GM12878 (cell line): ENCODE measurements around the gene CCSER1. TPM values are rescaled to one million over a fixed set of nuclear protein-coding genes. Genes with fewer than 3 reads are reported as not detected.

ENCODE experiments used
- ATAC-seq: fragments of 200-7000 bp; cut with Tn5 transposase; 3 replicates; pipeline ENCODE4 v1.9.1; 2020; ENCODE audit warnings: mild to moderate bottlenecking, moderate library complexity
- BruUV-seq: library from RNA; stranded (reverse); fragments of 400-500 nt; replicated peaks from 2 replicates; lab custom pipeline; 2021; lab: Mats Ljungman, UMichigan
- CTCF ChIA-PET: fragments of 300-600 bp; sonication (Branson Sonifier 250); formaldehyde crosslinking; extraction: SDS; loops from one replicate; lab custom pipeline; 2021; ENCODE audit warnings: inconsistent platforms; lab: Yijun Ruan, JAX
- POLR2A ChIA-PET: fragments of 350-600 bp; formaldehyde crosslinking; extraction: SDS; loops from one replicate; lab custom pipeline; 2021; ENCODE audit warnings: inconsistent platforms; lab: Charles Lee
- RAD21 ChIA-PET: fragments of 300-600 bp; sonication (Branson Sonifier 250); formaldehyde crosslinking; loops from one replicate; lab custom pipeline; 2023; ENCODE audit warnings: antibody characterized with exemption; ENCODE audit not compliant: unreplicated experiment; lab: Charles Lee
- SMC1A ChIA-PET: fragments of 300-600 bp; sonication (Branson Sonifier 250); formaldehyde crosslinking; loops from one replicate; lab custom pipeline; 2023; ENCODE audit not compliant: unreplicated experiment, uncharacterized antibody; lab: Charles Lee
- DNase-seq: peaks from one replicate; pipeline ENCODE4 v3.0.0-alpha.2; 2011; ENCODE audit warnings: low read depth, low spot score
- FAIRE-seq: peaks from 3 replicates; lab custom pipeline; 2011; peaks lifted over from hg19 to GRCh38; lab: Jason Lieb, UNC
- H2AFZ ChIP-seq: 2 replicates; pipeline ENCODE4 v1.6.0; 2011; ENCODE audit warnings: low read depth, low read length, control low read depth; ENCODE audit not compliant: control insufficient read depth
- H3K27ac ChIP-seq: 2 replicates; pipeline ENCODE4 v1.5.1; 2011; ENCODE audit warnings: control low read depth; ENCODE audit not compliant: control insufficient read depth, insufficient read depth
- H3K27me3 ChIP-seq, 2 experiments: replicated peaks in 1 of 2; 2 replicates each; pipeline versions ENCODE4 v1.6.0 to v1.6.1; 2011; ENCODE audit warnings: low read length in 1 of 2; ENCODE audit not compliant: control insufficient read depth in 2 of 2, insufficient read depth in 2 of 2
- H3K36me3 ChIP-seq, 2 experiments: 2 replicates each; pipeline ENCODE4 v1.5.1; 2011; ENCODE audit warnings: low read length in 1 of 2; ENCODE audit not compliant: control insufficient read depth in 2 of 2, insufficient read depth in 2 of 2
- H3K4me1 ChIP-seq: 2 replicates; pipeline ENCODE4 v1.6.1; 2011; ENCODE audit warnings: mild to moderate bottlenecking, low read length, moderate library complexity, mixed read lengths; ENCODE audit not compliant: control insufficient read depth, insufficient read depth
- H3K4me2 ChIP-seq: 2 replicates; pipeline ENCODE4 v1.6.0; 2011; ENCODE audit warnings: control low read depth; ENCODE audit not compliant: control insufficient read depth, insufficient read depth
- H3K4me3 ChIP-seq: fragments of 200-600 bp; sonication (generic); 2 replicates; pipeline ENCODE4 v1.5.1; 2016
- H3K79me2 ChIP-seq: 2 replicates; pipeline ENCODE4 v1.6.0; 2011; ENCODE audit warnings: low read length; ENCODE audit not compliant: control insufficient read depth, insufficient read depth
- H3K9ac ChIP-seq: 2 replicates; pipeline ENCODE4 v1.8.0; 2011; ENCODE audit warnings: low read length, control low read depth, mixed read lengths; ENCODE audit not compliant: control insufficient read depth, insufficient read depth
- H3K9me3 ChIP-seq: replicated peaks from 3 replicates; pipeline ENCODE4 v1.5.1; 2011; ENCODE audit warnings: mild to moderate bottlenecking, low read length; ENCODE audit not compliant: control insufficient read depth, insufficient read depth
- H4K20me1 ChIP-seq: 2 replicates; pipeline ENCODE4 v1.6.0; 2011; ENCODE audit not compliant: control insufficient read depth, insufficient read depth
- BRCA1 ChIP-seq: IDR thresholded peaks from 2 replicates; pipeline ENCODE4 v1.6.1; 2011; ENCODE audit warnings: low read depth, low read length, improper control_type of control experiment
- E4F1 ChIP-seq: fragments of 450-650 bp; IDR thresholded peaks from 2 replicates; pipeline ENCODE4 v1.6.1; 2018; ENCODE audit warnings: borderline replicate concordance, mild to moderate bottlenecking; ENCODE audit not compliant: partially characterized antibody
- IRF3 ChIP-seq: fragments of 450-650 bp; IDR thresholded peaks from 2 replicates; pipeline ENCODE4 v1.6.1; 2014; ENCODE audit warnings: mild to moderate bottlenecking
- KLF5 ChIP-seq: fragments of 450-650 bp; IDR thresholded peaks from 2 replicates; pipeline ENCODE4 v1.6.1; 2014; ENCODE audit warnings: mild to moderate bottlenecking; ENCODE audit not compliant: partially characterized antibody
- NFYA ChIP-seq: IDR thresholded peaks from 2 replicates; pipeline ENCODE4 v1.6.1; 2011; ENCODE audit warnings: low read depth, mild to moderate bottlenecking, low read length, improper control_type of control experiment, borderline replicate concordance
- POLR2AphosphoS5 ChIP-seq: IDR thresholded peaks from 2 replicates; pipeline ENCODE4 v1.6.1; 2011; ENCODE audit warnings: mild to moderate bottlenecking, low read length, inconsistent platforms
- STAT3 ChIP-seq: IDR thresholded peaks from 2 replicates; pipeline ENCODE4 v1.6.1; 2011; ENCODE audit warnings: low read depth, low read length, improper control_type of control experiment
- TCF3 ChIP-seq: IDR thresholded peaks from 2 replicates; pipeline ENCODE4 v1.6.1; 2012; ENCODE audit warnings: low read depth, mild to moderate bottlenecking, low read length, borderline replicate concordance; ENCODE audit not compliant: insufficient read depth
- ZBTB11 ChIP-seq: fragments of 450-650 bp; formaldehyde crosslinking; IDR thresholded peaks from 2 replicates; pipeline ENCODE4 v1.5.0; 2022; ENCODE audit warnings: mild to moderate bottlenecking, missing genetic modification characterization
- ZSCAN29 ChIP-seq: fragments of 450-650 bp; IDR thresholded peaks from 2 replicates; pipeline ENCODE4 v1.6.1; 2017; ENCODE audit warnings: mild to moderate bottlenecking, moderate library complexity
- WGBS: methylation state at CpG from one replicate; pipeline ENCODE4 v1.1.6; 2016; ENCODE audit warnings: low lambda C conversion rate; ENCODE audit not compliant: insufficient replicate concordance, insufficient coverage; ENCODE audit errors: missing lambda C conversion rate; 5-methylcytosine and 5-hydroxymethylcytosine counted together
- in situ Hi-C: fragments of 300-500 bp; cut with MboI; formaldehyde crosslinking; loops from 9 replicates; pipeline ENCODE4 v1.14.3; 2018; ENCODE audit warnings: mixed read lengths
- intact Hi-C: fragments of 100-400 bp; cut with micrococcal nuclease; formaldehyde crosslinking; loops from one replicate; pipeline ENCODE4 v1.14.2; 2022; ENCODE audit not compliant: unreplicated experiment
- polyA plus RNA-seq, 11 experiments: library from polyadenylated mRNA; depleted of rRNA in 4 of 11; unstranded in 6 of 11; stranded (reverse) in 5 of 11; fragments of >200 nt; fragmentation: Nextera tagmentation in 4 of 11; fragmentation: Illumina TruSeq in 1 of 11; extraction: Ambion mirVana in 4 of 11; extraction: Trizol in 1 of 11; gene quantifications; 1 replicate in 1 of 11; 2 replicates in 10 of 11; pipeline versions ENCODE4 v1.2.1 to v1.2.3, GENCODE V29; 2011 to 2016; ENCODE audit warnings: inconsistent platforms in 2 of 11, missing spikeins in 2 of 11, low read depth in 1 of 11
- total RNA-seq, 4 experiments: library from RNA; depleted of rRNA in 3 of 4; stranded (reverse); fragments of >200 nt in 3 of 4; fragmentation: Illumina TruSeq in 1 of 4; extraction: Trizol in 1 of 4; gene quantifications; 2 replicates each; pipeline versions ENCODE4 v1.2.1 to v1.2.3, GENCODE V29; 2013 to 2021
- TF ChIP-seq, protein P1 (sequence below): fragments of 450-650 bp; IDR thresholded peaks from 2 replicates; pipeline ENCODE4 v1.6.1; 2016; ENCODE audit warnings: mild to moderate bottlenecking, moderate library complexity, borderline replicate concordance

CCSER1 gene
- total and polyA plus RNA-seq, 10 of the 15 experiments (the other 5 are each of a cell fraction or from before 2014, with no cell fraction given): 0.22 to 2.7 (median 1.0) TPM

DNA sequence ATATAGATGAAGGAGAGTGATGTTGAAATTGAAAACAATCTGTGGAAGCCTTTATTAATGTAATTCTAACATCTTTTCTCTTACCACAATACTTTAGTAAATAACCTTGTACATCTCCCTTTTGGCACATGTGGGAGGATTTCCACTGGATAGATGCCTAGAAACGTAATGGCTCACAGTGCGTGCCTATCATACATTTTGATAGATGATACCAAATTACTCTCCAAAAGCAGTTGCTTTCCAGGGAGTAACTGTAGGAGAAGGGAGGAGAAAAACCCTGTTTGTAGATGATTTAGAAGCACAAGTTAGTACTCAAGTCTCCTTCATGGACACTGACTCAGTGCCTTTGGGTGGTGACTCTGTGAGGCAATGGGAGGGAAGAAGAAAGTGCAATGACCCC, 476.3 kb downstream of the CCSER1 start (continued):
- TF ChIP-seq, protein P1, sequence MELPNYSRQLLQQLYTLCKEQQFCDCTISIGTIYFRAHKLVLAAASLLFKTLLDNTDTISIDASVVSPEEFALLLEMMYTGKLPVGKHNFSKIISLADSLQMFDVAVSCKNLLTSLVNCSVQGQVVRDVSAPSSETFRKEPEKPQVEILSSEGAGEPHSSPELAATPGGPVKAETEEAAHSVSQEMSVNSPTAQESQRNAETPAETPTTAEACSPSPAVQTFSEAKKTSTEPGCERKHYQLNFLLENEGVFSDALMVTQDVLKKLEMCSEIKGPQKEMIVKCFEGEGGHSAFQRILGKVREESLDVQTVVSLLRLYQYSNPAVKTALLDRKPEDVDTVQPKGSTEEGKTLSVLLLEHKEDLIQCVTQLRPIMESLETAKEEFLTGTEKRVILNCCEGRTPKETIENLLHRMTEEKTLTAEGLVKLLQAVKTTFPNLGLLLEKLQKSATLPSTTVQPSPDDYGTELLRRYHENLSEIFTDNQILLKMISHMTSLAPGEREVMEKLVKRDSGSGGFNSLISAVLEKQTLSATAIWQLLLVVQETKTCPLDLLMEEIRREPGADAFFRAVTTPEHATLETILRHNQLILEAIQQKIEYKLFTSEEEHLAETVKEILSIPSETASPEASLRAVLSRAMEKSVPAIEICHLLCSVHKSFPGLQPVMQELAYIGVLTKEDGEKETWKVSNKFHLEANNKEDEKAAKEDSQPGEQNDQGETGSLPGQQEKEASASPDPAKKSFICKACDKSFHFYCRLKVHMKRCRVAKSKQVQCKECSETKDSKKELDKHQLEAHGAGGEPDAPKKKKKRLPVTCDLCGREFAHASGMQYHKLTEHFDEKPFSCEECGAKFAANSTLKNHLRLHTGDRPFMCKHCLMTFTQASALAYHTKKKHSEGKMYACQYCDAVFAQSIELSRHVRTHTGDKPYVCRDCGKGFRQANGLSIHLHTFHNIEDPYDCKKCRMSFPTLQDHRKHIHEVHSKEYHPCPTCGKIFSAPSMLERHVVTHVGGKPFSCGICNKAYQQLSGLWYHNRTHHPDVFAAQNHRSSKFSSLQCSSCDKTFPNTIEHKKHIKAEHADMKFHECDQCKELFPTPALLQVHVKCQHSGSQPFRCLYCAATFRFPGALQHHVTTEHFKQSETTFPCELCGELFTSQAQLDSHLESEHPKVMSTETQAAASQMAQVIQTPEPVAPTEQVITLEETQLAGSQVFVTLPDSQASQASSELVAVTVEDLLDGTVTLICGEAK: no peak
- TF ChIP-seq IRF3 (no peak), ZSCAN29 (no peak), TCF3 (no peak)

DNA sequence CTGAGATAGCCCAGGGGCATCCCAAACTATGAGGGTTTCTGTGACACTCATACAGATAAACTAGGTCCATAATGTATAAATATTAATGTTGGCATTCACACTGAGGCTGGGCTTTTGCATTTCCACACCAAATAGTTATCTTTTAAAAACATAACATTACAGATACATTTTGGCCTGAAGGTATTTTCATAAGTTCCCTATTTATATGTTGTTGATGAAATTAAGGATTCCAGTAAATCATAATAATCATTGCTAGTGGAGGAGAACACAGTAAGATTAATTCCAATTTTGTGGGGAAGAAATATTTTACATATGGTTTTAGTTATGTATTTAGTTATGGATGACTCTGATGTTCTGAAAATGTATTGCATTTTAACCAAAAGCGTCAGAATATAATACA, 479.6 kb downstream of the CCSER1 start:
- no TSS peak for BruUV-seq
- RAD21 ChIA-PET: no interaction called here
- 0% methylated on average over 1 of the region's 1 CpG for WGBS
- no peaks in the 10 kb centered on the region for H4K20me1 ChIP-seq
- no peaks in the 10 kb centered on the region for H3K36me3 ChIP-seq
- H3K9me3 ChIP-seq: no peaks in the 10 kb centered on the region
- CTCF ChIA-PET: no interaction called here
- no peak overlapping the region for H2AFZ ChIP-seq
- POLR2A ChIA-PET: no interaction called here
- no peak overlapping the region for H3K9ac ChIP-seq
- H3K4me1 ChIP-seq: no peaks in the 10 kb centered on the region
- H3K4me3 ChIP-seq: no peak overlapping the region
- in situ Hi-C loops (no loop called here), intact Hi-C loops (no loop called here)
- ATAC-seq (no peak), FAIRE-seq (no peak), DNase-seq (no peak)
- H3K79me2 ChIP-seq: no peaks in the 10 kb centered on the region
- H3K27me3 ChIP-seq: no peaks in the 10 kb centered on the region
- SMC1A ChIA-PET: no interaction called here
- no peak overlapping the region for H3K27ac ChIP-seq
- H3K4me2 ChIP-seq: no peak overlapping the region
- TF ChIP-seq STAT3: no peak
- no peak for TF ChIP-seq E4F1
- TF ChIP-seq ZBTB11 (CRISPR knock-in tag): no peak
- TF ChIP-seq NFYA: no peak
- TF ChIP-seq POLR2AphosphoS5: no peak
- no peak for TF ChIP-seq BRCA1
- no peak for TF ChIP-seq KLF5
